OCI-LY7 (cell line): Measurements from ENCODE around the gene SLC38A4.

Experiments used
- CTCF ChIP-seq: fragments of 200-600 bp; sonication (generic); conservative IDR thresholded peaks from 2 replicates; pipeline ENCODE4 v1.5.1; 2014; ENCODE audit warnings: mild to moderate bottlenecking, antibody characterized with exemption, low read length, moderate library complexity, mixed read lengths
- EZH2phosphoT487 ChIP-seq: fragments of 200-600 bp; sonication (generic); IDR thresholded peaks from 2 replicates; pipeline ENCODE4 v1.6.1; 2018; ENCODE audit warnings: low read depth, borderline replicate concordance, mild to moderate bottlenecking, mixed run types, antibody characterized with exemption, low read length, moderate library complexity, mixed read lengths

GRCh38 chr12:46808317-46808716, 17.5 kb downstream of the SLC38A4 start:
- TF ChIP-seq CTCF (no peak), EZH2phosphoT487 (no peak)
